Measurements from ENCODE around the gene TAB3. TPM values are rescaled to one million over a fixed set of nuclear protein-coding genes. Genes with fewer than 3 reads are reported as not detected.

The TAB3 gene
- polyA plus RNA-seq, 3 donors: 4.4 to 11.8 (median 5.4) TPM

DNA sequence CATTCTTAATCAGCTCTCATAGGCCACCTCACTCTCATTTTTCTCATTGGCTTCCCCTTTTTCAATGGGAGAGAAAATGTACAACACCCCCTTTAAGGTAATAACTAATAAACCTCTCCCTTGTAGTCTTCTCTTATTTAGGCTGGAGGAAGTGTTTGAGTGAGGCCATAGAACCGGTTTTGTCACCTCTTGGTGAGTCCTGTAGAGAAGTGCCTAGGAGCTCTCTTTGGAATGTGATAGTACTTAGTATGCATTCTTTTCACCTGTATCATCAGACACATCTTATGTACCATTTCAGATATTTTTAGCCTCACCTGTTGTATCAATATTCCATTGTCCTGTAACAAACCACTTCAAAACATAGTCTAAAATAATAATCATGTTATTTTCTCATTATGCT, 3.5 kb upstream of the TAB3 start:
- intact Hi-C loops (cut with micrococcal nuclease): no loop called here
- no peaks in the 10 kb centered on the region for H3K36me3 ChIP-seq (replicated peaks in 1 of 2; ENCODE audit: control insufficient read depth in 1 of 2, insufficient read depth in 2 of 2, low read length in 2 of 2)
- peaks cover 12% of the 10 kb centered on the region for H3K79me2 ChIP-seq (ENCODE audit: insufficient read depth, low read length)
- TF ChIP-seq, protein P1, sequence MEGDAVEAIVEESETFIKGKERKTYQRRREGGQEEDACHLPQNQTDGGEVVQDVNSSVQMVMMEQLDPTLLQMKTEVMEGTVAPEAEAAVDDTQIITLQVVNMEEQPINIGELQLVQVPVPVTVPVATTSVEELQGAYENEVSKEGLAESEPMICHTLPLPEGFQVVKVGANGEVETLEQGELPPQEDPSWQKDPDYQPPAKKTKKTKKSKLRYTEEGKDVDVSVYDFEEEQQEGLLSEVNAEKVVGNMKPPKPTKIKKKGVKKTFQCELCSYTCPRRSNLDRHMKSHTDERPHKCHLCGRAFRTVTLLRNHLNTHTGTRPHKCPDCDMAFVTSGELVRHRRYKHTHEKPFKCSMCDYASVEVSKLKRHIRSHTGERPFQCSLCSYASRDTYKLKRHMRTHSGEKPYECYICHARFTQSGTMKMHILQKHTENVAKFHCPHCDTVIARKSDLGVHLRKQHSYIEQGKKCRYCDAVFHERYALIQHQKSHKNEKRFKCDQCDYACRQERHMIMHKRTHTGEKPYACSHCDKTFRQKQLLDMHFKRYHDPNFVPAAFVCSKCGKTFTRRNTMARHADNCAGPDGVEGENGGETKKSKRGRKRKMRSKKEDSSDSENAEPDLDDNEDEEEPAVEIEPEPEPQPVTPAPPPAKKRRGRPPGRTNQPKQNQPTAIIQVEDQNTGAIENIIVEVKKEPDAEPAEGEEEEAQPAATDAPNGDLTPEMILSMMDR (IDR thresholded peaks at IDR 0.05): no peak
- H3K9ac ChIP-seq (ENCODE audit: insufficient read depth, low read length, poor library complexity, severe bottlenecking): no peak overlapping the region
- no peaks in the 10 kb centered on the region for H3K27me3 ChIP-seq (ENCODE audit: control insufficient read depth in 2 of 2, insufficient read depth in 2 of 2, low read length in 2 of 2)
- Mint-ChIP-seq H3K4me1 (peaks cover 8% of the 10 kb centered on the region), H3K36me3 (no peaks in the 10 kb centered on the region), H3K27me3 (ENCODE audit: low read depth in 3 of 3) (peaks cover 0 to 8% (median 2%) of the 10 kb centered on the region in 3 donors), H3K9me3 (peaks cover 0 to 12% (median 4%) of the 10 kb centered on the region in 7 donors), H3K4me3 (no peak overlapping the region), H3K27ac (no peak overlapping the region)
- no peak overlapping the region for H2AFZ ChIP-seq (ENCODE audit: insufficient read depth, low read depth, low read length, poor library complexity, severe bottlenecking)
- no peaks in the 10 kb centered on the region for H4K20me1 ChIP-seq (ENCODE audit: insufficient read depth, low read length)
- no CpG with 5 or more reads among the region's 1 CpG for WGBS (ENCODE audit: insufficient coverage)
- no peaks in the 10 kb centered on the region for H3K9me3 ChIP-seq (replicated peaks in 1 of 2; ENCODE audit: control insufficient read depth in 1 of 2, insufficient read depth in 1 of 2, low read length in 2 of 2)
- H3K4me1 ChIP-seq (ENCODE audit: control insufficient read depth in 1 of 2, insufficient read depth in 2 of 2, low read length in 2 of 2): peaks cover 3 to 13% of the 10 kb centered on the region in 2 donors
- H3K4me3 ChIP-seq (replicated peaks in 1 of 3; ENCODE audit: low read depth in 2 of 3, low read length in 3 of 3): no peak overlapping the region
- DNase-seq: no peak
- H3K27ac ChIP-seq (ENCODE audit: low read depth in 1 of 2, low read length in 2 of 2): no peak overlapping the region
- no peak overlapping the region for H3K4me2 ChIP-seq (replicated peaks; ENCODE audit: extremely low read depth, low read length, poor library complexity, severe bottlenecking)

DNA sequence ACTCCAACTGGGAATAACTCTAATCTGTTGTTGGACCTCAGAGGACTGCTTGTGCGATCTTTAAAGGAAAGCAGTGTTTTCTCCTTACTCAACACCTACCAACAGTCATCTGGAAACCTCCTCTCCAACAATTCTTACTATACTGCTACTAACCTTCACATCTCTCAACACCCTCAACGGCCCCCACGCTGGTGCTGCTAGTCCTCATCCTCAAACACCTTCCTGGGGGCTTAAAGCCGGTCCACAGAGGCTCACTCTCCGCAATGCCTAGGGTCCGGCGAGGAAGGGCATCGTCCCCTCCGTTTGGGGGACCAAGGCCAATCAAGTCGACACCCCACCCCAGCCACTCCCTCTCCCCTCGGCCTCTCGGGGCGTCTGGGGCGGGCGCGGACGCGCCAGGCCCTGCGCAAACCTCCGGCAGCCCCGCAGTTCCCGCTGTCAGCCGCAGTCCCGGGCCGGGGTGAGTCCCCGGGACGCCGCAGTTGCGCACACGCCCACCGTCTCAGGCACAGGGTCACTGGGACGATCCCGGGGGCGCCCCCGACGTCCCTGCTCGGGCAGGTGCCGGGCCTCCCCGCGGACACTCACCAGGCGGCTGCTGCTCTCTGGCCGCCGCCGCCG, 418 bp downstream of the TAB3 start:
- DNase-seq: no peak
- peak overlapping the region in 1 of 2 donors; percentile 71 for H3K27ac ChIP-seq (ENCODE audit: low read depth in 1 of 2, low read length in 2 of 2)
- H3K9me3 Mint-ChIP-seq: peaks cover 0 to 12% (median 0%) of the 10 kb centered on the region in 7 donors

More for the DNA sequence above, 418 bp downstream of the TAB3 start:
- Mint-ChIP-seq H3K27ac (peak overlapping the region in 6 of 7 donors; percentile 70 to 88 (median 84)), H3K36me3 (peaks cover 0 to 2% of the 10 kb centered on the region in 2 donors), H3K4me3 (peak overlapping the region; percentile 85), H3K27me3 (ENCODE audit: low read depth in 3 of 3) (peaks cover 0 to 10% (median 2%) of the 10 kb centered on the region in 3 donors), H3K4me1 (peaks cover 21% of the 10 kb centered on the region)
- peak overlapping the region; percentile 65 to 95 (median 89) for H3K4me3 ChIP-seq (replicated peaks in 1 of 3; ENCODE audit: low read depth in 2 of 3, low read length in 3 of 3)
- no peaks in the 10 kb centered on the region for H3K27me3 ChIP-seq (ENCODE audit: control insufficient read depth in 2 of 2, insufficient read depth in 2 of 2, low read length in 2 of 2)
- peaks cover 7% of the 10 kb centered on the region for H4K20me1 ChIP-seq (ENCODE audit: insufficient read depth, low read length)
- peak overlapping the region; percentile 78 for H3K4me2 ChIP-seq (replicated peaks; ENCODE audit: extremely low read depth, low read length, poor library complexity, severe bottlenecking)
- intact Hi-C loops (cut with micrococcal nuclease): no loop called here
- peak overlapping the region; percentile 77 for H3K9ac ChIP-seq (ENCODE audit: insufficient read depth, low read length, poor library complexity, severe bottlenecking)
- H3K4me1 ChIP-seq (ENCODE audit: control insufficient read depth in 1 of 2, insufficient read depth in 2 of 2, low read length in 2 of 2): peaks cover 4 to 14% of the 10 kb centered on the region in 2 donors
- TF ChIP-seq, protein P1 (IDR thresholded peaks at IDR 0.05): no peak
- peaks cover 36% of the 10 kb centered on the region for H3K79me2 ChIP-seq (ENCODE audit: insufficient read depth, low read length)
- no peaks in the 10 kb centered on the region for H3K36me3 ChIP-seq (replicated peaks in 1 of 2; ENCODE audit: control insufficient read depth in 1 of 2, insufficient read depth in 2 of 2, low read length in 2 of 2)
- H2AFZ ChIP-seq (ENCODE audit: insufficient read depth, low read depth, low read length, poor library complexity, severe bottlenecking): peak overlapping the region; percentile 78
- 0% methylated on average over 34 of the region's 45 CpGs for WGBS (ENCODE audit: insufficient coverage)
- H3K9me3 ChIP-seq (replicated peaks in 1 of 2; ENCODE audit: control insufficient read depth in 1 of 2, insufficient read depth in 1 of 2, low read length in 2 of 2): no peaks in the 10 kb centered on the region
